H9 (cell line): ENCODE data around the gene NOC3L. TPM values are rescaled to one million over a fixed set of nuclear protein-coding genes. Genes with fewer than 3 reads are reported as not detected.

Source experiments
- DNase-seq: peaks from one replicate; pipeline ENCODE4 v3.0.0-alpha.2; 2017
- H2AFZ ChIP-seq: one replicate; pipeline ENCODE4 v1.6.1; 2013; ENCODE audit warnings: mild to moderate bottlenecking, low read length, control low read depth, moderate library complexity
- H2AK5ac ChIP-seq: 2 replicates; pipeline ENCODE4 v1.6.1; 2013; ENCODE audit warnings: low read length, control low read depth, mixed read lengths; ENCODE audit not compliant: insufficient read length
- H2BK120ac ChIP-seq: one replicate; pipeline ENCODE4 v1.6.1; 2013; ENCODE audit warnings: low read depth, mild to moderate bottlenecking, low read length, control low read depth, inconsistent platforms; ENCODE audit not compliant: poor library complexity, severe bottlenecking
- H2BK12ac ChIP-seq: 2 replicates; pipeline ENCODE4 v1.6.1; 2013; ENCODE audit warnings: low read length, control low read depth, mixed read lengths, low read depth; ENCODE audit not compliant: insufficient read length
- H2BK15ac ChIP-seq: 2 replicates; pipeline ENCODE4 v1.6.1; 2013; ENCODE audit warnings: low read depth, low read length, control low read depth
- H2BK20ac ChIP-seq: one replicate; pipeline ENCODE4 v1.6.1; 2013; ENCODE audit warnings: low read depth, mild to moderate bottlenecking, low read length, control low read depth, inconsistent platforms; ENCODE audit not compliant: poor library complexity, severe bottlenecking
- H2BK5ac ChIP-seq: 2 replicates; pipeline ENCODE4 v1.6.1; 2013; ENCODE audit warnings: low read length, control low read depth, mixed read lengths; ENCODE audit not compliant: insufficient read length
- H3K14ac ChIP-seq: 2 replicates; pipeline ENCODE4 v1.6.1; 2013; ENCODE audit warnings: low read length, control low read depth; ENCODE audit not compliant: insufficient read depth
- H3K18ac ChIP-seq: 2 replicates; pipeline ENCODE4 v1.6.1; 2013; ENCODE audit warnings: low read depth, mild to moderate bottlenecking, mixed read lengths, low read length, control low read depth; ENCODE audit not compliant: insufficient read length
- H3K23ac ChIP-seq: 2 replicates; pipeline ENCODE4 v1.6.1; 2013; ENCODE audit warnings: low read length, control low read depth, mixed read lengths, low read depth; ENCODE audit not compliant: insufficient read length
- H3K23me2 ChIP-seq: 2 replicates; pipeline ENCODE4 v1.6.1; 2013; ENCODE audit warnings: low read depth, mild to moderate bottlenecking, mixed read lengths, low read length, control low read depth; ENCODE audit not compliant: insufficient read length, poor library complexity, severe bottlenecking
- H3K27ac ChIP-seq: 2 replicates; pipeline ENCODE4 v1.5.1; 2013; ENCODE audit warnings: low read length, control low read depth, mixed read lengths, low read depth; ENCODE audit not compliant: insufficient read length
- H3K27me3 ChIP-seq: 2 replicates; pipeline ENCODE4 v1.6.1; 2013; ENCODE audit warnings: low read length, control low read depth, inconsistent platforms; ENCODE audit not compliant: insufficient read depth
- H3K4ac ChIP-seq: 2 replicates; pipeline ENCODE4 v1.6.1; 2013; ENCODE audit warnings: low read depth, mild to moderate bottlenecking, control low read depth, inconsistent platforms, low read length, moderate library complexity
- H3K4me1 ChIP-seq: 2 replicates; pipeline ENCODE4 v1.6.1; 2013; ENCODE audit warnings: low read length, control low read depth, inconsistent platforms; ENCODE audit not compliant: insufficient read depth
- H3K4me2 ChIP-seq: 2 replicates; pipeline ENCODE4 v1.6.1; 2013; ENCODE audit warnings: low read length, control low read depth, mixed read lengths; ENCODE audit not compliant: insufficient read length, insufficient read depth
- H3K56ac ChIP-seq: 2 replicates; pipeline ENCODE4 v1.6.1; 2013; ENCODE audit warnings: low read depth, mild to moderate bottlenecking, mixed read lengths, low read length, control low read depth; ENCODE audit not compliant: insufficient read length
- H3K79me1 ChIP-seq: 2 replicates; pipeline ENCODE4 v1.6.1; 2013; ENCODE audit warnings: low read depth, mild to moderate bottlenecking, moderate library complexity, low read length, control low read depth, inconsistent platforms; ENCODE audit not compliant: insufficient read depth, poor library complexity, severe bottlenecking
- H3K79me2 ChIP-seq: 2 replicates; pipeline ENCODE4 v1.6.1; 2013; ENCODE audit warnings: low read length, control low read depth, inconsistent platforms; ENCODE audit not compliant: insufficient read depth
- H3K9ac ChIP-seq: 2 replicates; pipeline ENCODE4 v1.6.1; 2013; ENCODE audit warnings: low read length, control low read depth, mixed read lengths; ENCODE audit not compliant: insufficient read length; ENCODE audit errors: extremely low read depth
- H3K9me3 ChIP-seq: one replicate; pipeline ENCODE4 v1.6.1; 2013; ENCODE audit warnings: low read depth, low read length, inconsistent platforms; ENCODE audit not compliant: control insufficient read depth
- H3T11ph ChIP-seq: one replicate; pipeline ENCODE4 v1.6.1; 2013; ENCODE audit warnings: mild to moderate bottlenecking, low read length, control low read depth, inconsistent platforms
- H4K20me1 ChIP-seq: one replicate; pipeline ENCODE4 v1.6.1; 2013; ENCODE audit not compliant: control insufficient read depth, insufficient read length, insufficient read depth
- H4K5ac ChIP-seq: 2 replicates; pipeline ENCODE4 v1.6.1; 2013; ENCODE audit warnings: low read depth, mild to moderate bottlenecking, mixed read lengths, low read length, control low read depth; ENCODE audit not compliant: insufficient read length
- H4K8ac ChIP-seq: replicated peaks from 2 replicates; pipeline ENCODE4 v1.6.1; 2013; ENCODE audit warnings: low read length, control low read depth, mixed read lengths, low read depth; ENCODE audit not compliant: insufficient read length
- H4K91ac ChIP-seq: 2 replicates; pipeline ENCODE4 v1.6.1; 2013; ENCODE audit warnings: low read depth, mild to moderate bottlenecking, moderate library complexity, mixed read lengths, low read length, control low read depth; ENCODE audit not compliant: insufficient read length
- H3K27ac Mint-ChIP-seq, 3 experiments: 2 replicates in 2 of 3; 3 replicates in 1 of 3; pipeline ENCODE4 v1.8.0; 2020 to 2021; ENCODE audit warnings: mixed read lengths in 3 of 3, mild to moderate bottlenecking in 1 of 3, moderate library complexity in 1 of 3
- H3K27me3 Mint-ChIP-seq: 2 replicates; pipeline ENCODE4 v1.8.0; 2021; ENCODE audit warnings: low read depth, mild to moderate bottlenecking, moderate library complexity, mixed read lengths
- H3K36me3 Mint-ChIP-seq, 3 experiments: 2 replicates in 2 of 3; 3 replicates in 1 of 3; pipeline ENCODE4 v1.8.0; 2020 to 2021; ENCODE audit warnings: low read depth in 3 of 3, mixed read lengths in 3 of 3; ENCODE audit not compliant: insufficient read depth in 1 of 3
- H3K4me1 Mint-ChIP-seq, 2 experiments: 2 replicates each; pipeline ENCODE4 v1.8.0; 2020; ENCODE audit warnings: mixed read lengths in 2 of 2
- H3K4me3 Mint-ChIP-seq, 2 experiments: 2 replicates in 1 of 2; 3 replicates in 1 of 2; pipeline ENCODE4 v1.8.0; 2020 to 2021; ENCODE audit warnings: mild to moderate bottlenecking in 2 of 2, mixed read lengths in 2 of 2, moderate library complexity in 1 of 2
- H3K9me3 Mint-ChIP-seq, 2 experiments: 2 replicates in 1 of 2; 3 replicates in 1 of 2; pipeline ENCODE4 v1.8.0; 2020; ENCODE audit warnings: mild to moderate bottlenecking in 2 of 2, mixed read lengths in 2 of 2, moderate library complexity in 1 of 2
- CTCF ChIP-seq: fragments of 200-600 bp; sonication (generic); conservative IDR thresholded peaks from 3 replicates; pipeline ENCODE4 v1.8.0; 2021; ENCODE audit warnings: antibody characterized with exemption, mild to moderate bottlenecking
- WGBS: extraction: QIAGEN DNeasy Blood & Tissue Kit; methylation state at CpG from one replicate; pipeline ENCODE4 v1.1.7; 2013; ENCODE audit warnings: missing lambda C conversion rate, low lambda C conversion rate, mixed read lengths; ENCODE audit not compliant: insufficient read length; ENCODE audit errors: extremely low coverage; 5-methylcytosine and 5-hydroxymethylcytosine counted together
- total RNA-seq: library from RNA; stranded (reverse); gene quantifications from 2 replicates; pipeline ENCODE4 v1.2.1, GENCODE V29; 2021

Gene NOC3L
- total RNA-seq, 1 experiment from 2014 or later = 35.8 TPM

GRCh38 chr10:94402843-94403379 lies 40.2 kb upstream of the NOC3L start:
- Histone ChIP-seq H2BK120ac (no peak overlapping the region), H3K27me3 (peaks cover 5% of the 10 kb centered on the region; the same call in 1 of the 2 replicates), H3K79me1 (peaks cover 3% of the 10 kb centered on the region), H3K9ac (no peak overlapping the region), H3K4me2 (peak overlapping the region; percentile 99), H2BK20ac (no peak overlapping the region), H3K27ac (no peak overlapping the region), H2AK5ac (no peak overlapping the region), H4K91ac (no peak overlapping the region), H2BK5ac (no peak overlapping the region), H3K79me2 (no peaks in the 10 kb centered on the region), H4K5ac (no peak overlapping the region), H3K9me3 (no peaks in the 10 kb centered on the region), H2BK15ac (no peak overlapping the region; the same call in 1 of the 2 replicates), H3K56ac (no peak overlapping the region), H3T11ph (no peak overlapping the region), H2BK12ac (no peak overlapping the region), H3K18ac (no peak overlapping the region), H3K4ac (no peak overlapping the region), H4K8ac (no peak overlapping the region), H4K20me1 (no peaks in the 10 kb centered on the region), H3K23me2 (peaks cover 14% of the 10 kb centered on the region), H3K14ac (peak overlapping the region; percentile 17; the same call in 1 of the 2 replicates), H2AFZ (no peak overlapping the region), H3K23ac (no peak overlapping the region), H3K4me1 (no peaks in the 10 kb centered on the region)
- Mint-ChIP-seq H3K4me3 (peak overlapping the region; percentile 73 to 94; a peak in 4 of 5 replicates), H3K36me3 (no peaks in the 10 kb centered on the region; a peak in 1 of 7 replicates), H3K27ac (no peak overlapping the region), H3K4me1 (peaks cover 8% of the 10 kb centered on the region in 2 experiments), H3K27me3 (peaks cover 44% of the 10 kb centered on the region), H3K9me3 (peaks cover 0 to 7% of the 10 kb centered on the region in 2 experiments; a peak in 3 of 5 replicates)
- DNase-seq = peak; percentile 46
- TF ChIP-seq CTCF = no peak
- no CpG with 5 or more reads among the region's 77 CpGs for WGBS
